COR-L47 (cell line): ENCODE results near the gene GRWD1.
A peak's percentile ranks its signal among the peaks of the same experiment; 100 is the strongest.

Experiments
- DNase-seq: peaks from one replicate; lab custom pipeline; 2025; lab: John Stamatoyannopoulos, UW

The GRWD1 gene

GRCh38 chr19:48456864-48457263 lies 11.1 kb downstream of the GRWD1 start:
- no peak for DNase-seq

- DNase-seq, result no peak
Measured at GRCh38 chr19:48458016-48458415, 12.2 kb downstream of the GRWD1 start.

- DNase-seq, result no peak
Measured at GRCh38 chr19:48461651-48461981, 15.8 kb downstream of the GRWD1 start.

GRCh38 chr19:48461982-48462655 lies 16.3 kb downstream of the GRWD1 start:
- no peak for DNase-seq

GRCh38 chr19:48465215-48465614 lies 19.4 kb downstream of the GRWD1 start:
- DNase-seq, result no peak

GRCh38 chr19:48466561-48467325 lies 21.0 kb downstream of the GRWD1 start:
- DNase-seq, result no peak

GRCh38 chr19:48468772-48469288 lies 23.0 kb downstream of the GRWD1 start:
- DNase-seq, result peak; percentile 100

- DNase-seq, result peak; percentile 77
Measured at GRCh38 chr19:48469289-48469881, 23.6 kb downstream of the GRWD1 start, which contains the start of gene CYTH2. Gene CYTH2, plus strand, starts transcription at chr19:48469369. Its CDS starts 139 bp downstream, at chr19:48469508.

GRCh38 chr19:48469934-48470680 lies 24.3 kb downstream of the GRWD1 start:
- DNase-seq, result no peak

GRCh38 chr19:48470856-48471255 lies 25.1 kb downstream of the GRWD1 start:
- DNase-seq, result no peak

- DNase-seq, result no peak
Measured at GRCh38 chr19:48471836-48472235, 26.1 kb downstream of the GRWD1 start.

- DNase-seq, result no peak
Measured at GRCh38 chr19:48473161-48473966, 27.6 kb downstream of the GRWD1 start.

GRCh38 chr19:48474084-48474592 lies 28.4 kb downstream of the GRWD1 start:
- DNase-seq, result no peak

GRCh38 chr19:48475369-48476068 lies 29.7 kb downstream of the GRWD1 start:
- DNase-seq, result no peak

- no peak for DNase-seq
Measured at GRCh38 chr19:48476176-48476575, 30.4 kb downstream of the GRWD1 start.

GRCh38 chr19:48477067-48477685 lies 31.4 kb downstream of the GRWD1 start:
- no peak for DNase-seq

- DNase-seq, result no peak
Measured at GRCh38 chr19:48477698-48478338, 32.0 kb downstream of the GRWD1 start.

GRCh38 chr19:48478339-48479256 lies 32.8 kb downstream of the GRWD1 start:
- DNase-seq, result no peak
